ENCODE data around the gene CYBC1.

Gene CYBC1

DNA sequence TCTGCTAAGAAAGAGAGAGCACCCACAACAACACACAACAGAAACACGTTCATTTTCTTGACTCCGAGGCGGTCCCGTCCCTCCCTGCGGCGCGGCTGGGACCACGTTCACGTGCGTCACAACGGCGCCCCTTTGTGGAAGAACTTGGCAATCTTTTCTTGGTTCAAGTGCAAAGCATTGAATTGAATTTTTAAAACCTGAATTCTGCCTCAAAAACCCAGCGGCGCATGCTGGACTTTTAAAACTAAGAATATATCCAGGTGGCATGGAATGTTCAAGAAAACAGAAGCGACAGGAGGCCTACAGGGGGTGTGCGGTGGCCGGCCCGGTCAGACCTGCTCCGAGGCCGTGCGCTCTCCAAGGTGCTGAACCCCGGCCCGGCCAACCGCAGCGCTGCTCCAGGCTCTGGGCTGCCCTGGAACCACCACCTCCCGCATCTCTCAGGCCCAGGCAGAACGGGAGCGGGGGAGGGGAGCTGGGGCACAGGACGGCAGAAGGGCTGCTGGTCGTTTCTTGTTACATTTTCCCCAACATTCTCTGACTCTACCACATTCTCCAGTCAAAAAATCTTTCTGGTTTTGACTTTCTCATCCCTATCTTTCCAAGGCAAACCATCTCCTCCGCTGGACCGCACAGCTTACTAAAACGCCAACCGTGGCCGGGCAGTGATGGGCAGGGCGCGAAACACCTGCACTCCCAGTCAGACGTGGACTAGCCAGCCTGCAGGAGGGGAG, 35.8 kb downstream of the CYBC1 start (continued):
- no peak for TF ChIP-seq ZNF157 (tag by site-specific recombination; IDR thresholded peaks at IDR 0.05)
- TF ChIP-seq, protein P1, sequence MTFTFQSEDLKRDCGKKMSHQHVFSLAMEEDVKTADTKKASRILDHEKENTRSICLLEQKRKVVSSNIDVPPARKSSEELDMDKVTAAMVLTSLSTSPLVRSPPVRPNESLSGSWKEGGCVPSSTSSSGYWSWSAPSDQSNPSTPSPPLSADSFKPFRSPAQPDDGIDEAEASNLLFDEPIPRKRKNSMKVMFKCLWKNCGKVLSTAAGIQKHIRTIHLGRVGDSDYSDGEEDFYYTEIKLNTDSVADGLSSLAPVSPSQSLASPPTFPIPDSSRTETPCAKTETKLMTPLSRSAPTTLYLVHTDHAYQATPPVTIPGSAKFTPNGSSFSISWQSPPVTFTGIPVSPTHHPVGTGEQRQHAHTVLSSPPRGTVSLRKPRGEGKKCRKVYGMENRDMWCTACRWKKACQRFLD (tag by site-specific recombination; IDR thresholded peaks at IDR 0.05) = no peak
- TF ChIP-seq, protein P2, sequence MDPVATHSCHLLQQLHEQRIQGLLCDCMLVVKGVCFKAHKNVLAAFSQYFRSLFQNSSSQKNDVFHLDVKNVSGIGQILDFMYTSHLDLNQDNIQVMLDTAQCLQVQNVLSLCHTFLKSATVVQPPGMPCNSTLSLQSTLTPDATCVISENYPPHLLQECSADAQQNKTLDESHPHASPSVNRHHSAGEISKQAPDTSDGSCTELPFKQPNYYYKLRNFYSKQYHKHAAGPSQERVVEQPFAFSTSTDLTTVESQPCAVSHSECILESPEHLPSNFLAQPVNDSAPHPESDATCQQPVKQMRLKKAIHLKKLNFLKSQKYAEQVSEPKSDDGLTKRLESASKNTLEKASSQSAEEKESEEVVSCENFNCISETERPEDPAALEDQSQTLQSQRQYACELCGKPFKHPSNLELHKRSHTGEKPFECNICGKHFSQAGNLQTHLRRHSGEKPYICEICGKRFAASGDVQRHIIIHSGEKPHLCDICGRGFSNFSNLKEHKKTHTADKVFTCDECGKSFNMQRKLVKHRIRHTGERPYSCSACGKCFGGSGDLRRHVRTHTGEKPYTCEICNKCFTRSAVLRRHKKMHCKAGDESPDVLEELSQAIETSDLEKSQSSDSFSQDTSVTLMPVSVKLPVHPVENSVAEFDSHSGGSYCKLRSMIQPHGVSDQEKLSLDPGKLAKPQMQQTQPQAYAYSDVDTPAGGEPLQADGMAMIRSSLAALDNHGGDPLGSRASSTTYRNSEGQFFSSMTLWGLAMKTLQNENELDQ (tag by site-specific recombination; IDR thresholded peaks at IDR 0.05; ENCODE audit: low read depth) = no peak
- TF ChIP-seq, protein P3, sequence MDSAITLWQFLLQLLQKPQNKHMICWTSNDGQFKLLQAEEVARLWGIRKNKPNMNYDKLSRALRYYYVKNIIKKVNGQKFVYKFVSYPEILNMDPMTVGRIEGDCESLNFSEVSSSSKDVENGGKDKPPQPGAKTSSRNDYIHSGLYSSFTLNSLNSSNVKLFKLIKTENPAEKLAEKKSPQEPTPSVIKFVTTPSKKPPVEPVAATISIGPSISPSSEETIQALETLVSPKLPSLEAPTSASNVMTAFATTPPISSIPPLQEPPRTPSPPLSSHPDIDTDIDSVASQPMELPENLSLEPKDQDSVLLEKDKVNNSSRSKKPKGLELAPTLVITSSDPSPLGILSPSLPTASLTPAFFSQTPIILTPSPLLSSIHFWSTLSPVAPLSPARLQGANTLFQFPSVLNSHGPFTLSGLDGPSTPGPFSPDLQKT (IDR thresholded peaks at IDR 0.05; ENCODE audit: borderline replicate concordance, low read depth, low read length) = no peak
- no peak for TF ChIP-seq ZFHX2 (tag by site-specific recombination; conservative IDR thresholded peaks at IDR 0.05)
- no peak for TF ChIP-seq OSR2 (tag by site-specific recombination; IDR thresholded peaks at IDR 0.05)
- TF ChIP-seq, protein P4, sequence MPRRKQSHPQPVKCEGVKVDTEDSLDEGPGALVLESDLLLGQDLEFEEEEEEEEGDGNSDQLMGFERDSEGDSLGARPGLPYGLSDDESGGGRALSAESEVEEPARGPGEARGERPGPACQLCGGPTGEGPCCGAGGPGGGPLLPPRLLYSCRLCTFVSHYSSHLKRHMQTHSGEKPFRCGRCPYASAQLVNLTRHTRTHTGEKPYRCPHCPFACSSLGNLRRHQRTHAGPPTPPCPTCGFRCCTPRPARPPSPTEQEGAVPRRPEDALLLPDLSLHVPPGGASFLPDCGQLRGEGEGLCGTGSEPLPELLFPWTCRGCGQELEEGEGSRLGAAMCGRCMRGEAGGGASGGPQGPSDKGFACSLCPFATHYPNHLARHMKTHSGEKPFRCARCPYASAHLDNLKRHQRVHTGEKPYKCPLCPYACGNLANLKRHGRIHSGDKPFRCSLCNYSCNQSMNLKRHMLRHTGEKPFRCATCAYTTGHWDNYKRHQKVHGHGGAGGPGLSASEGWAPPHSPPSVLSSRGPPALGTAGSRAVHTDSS (tag by site-specific recombination; IDR thresholded peaks at IDR 0.05) = no peak
- TF ChIP-seq ZNF2 (tag by site-specific recombination; IDR thresholded peaks at IDR 0.05) = peak; percentile 93
- no peak for TF ChIP-seq ZNF514 (tag by site-specific recombination; IDR thresholded peaks at IDR 0.05)
- no peak for TF ChIP-seq ZNF747 (tag by site-specific recombination; IDR thresholded peaks at IDR 0.05)
- no peak for TF ChIP-seq ZNF112 (tag by site-specific recombination; IDR thresholded peaks at IDR 0.05)
- no peak for TF ChIP-seq BCL11B (tag by site-specific recombination; IDR thresholded peaks at IDR 0.05; ENCODE audit: low read depth)
- TF ChIP-seq ZNF266 (tag by site-specific recombination; IDR thresholded peaks at IDR 0.05; ENCODE audit: low read depth) = no peak
- no peak for TF ChIP-seq ZNF426 (tag by site-specific recombination; IDR thresholded peaks at IDR 0.05)
- TF ChIP-seq, protein P5, sequence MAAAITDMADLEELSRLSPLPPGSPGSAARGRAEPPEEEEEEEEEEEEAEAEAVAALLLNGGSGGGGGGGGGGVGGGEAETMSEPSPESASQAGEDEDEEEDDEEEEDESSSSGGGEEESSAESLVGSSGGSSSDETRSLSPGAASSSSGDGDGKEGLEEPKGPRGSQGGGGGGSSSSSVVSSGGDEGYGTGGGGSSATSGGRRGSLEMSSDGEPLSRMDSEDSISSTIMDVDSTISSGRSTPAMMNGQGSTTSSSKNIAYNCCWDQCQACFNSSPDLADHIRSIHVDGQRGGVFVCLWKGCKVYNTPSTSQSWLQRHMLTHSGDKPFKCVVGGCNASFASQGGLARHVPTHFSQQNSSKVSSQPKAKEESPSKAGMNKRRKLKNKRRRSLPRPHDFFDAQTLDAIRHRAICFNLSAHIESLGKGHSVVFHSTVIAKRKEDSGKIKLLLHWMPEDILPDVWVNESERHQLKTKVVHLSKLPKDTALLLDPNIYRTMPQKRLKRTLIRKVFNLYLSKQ (tag by site-specific recombination; IDR thresholded peaks at IDR 0.05; ENCODE audit: borderline replicate concordance) = no peak
- TF ChIP-seq ZNF302 (tag by site-specific recombination; IDR thresholded peaks at IDR 0.05; ENCODE audit: low read depth) = no peak
- no peak for TF ChIP-seq ZNF138 (tag by site-specific recombination; IDR thresholded peaks at IDR 0.05; ENCODE audit: borderline replicate concordance)
- TF ChIP-seq ZNF311 (tag by site-specific recombination; IDR thresholded peaks at IDR 0.05; ENCODE audit: borderline replicate concordance) = no peak
- TF ChIP-seq ZNF391 (tag by site-specific recombination; IDR thresholded peaks at IDR 0.05; ENCODE audit: borderline replicate concordance, low read depth) = no peak
- TF ChIP-seq ZNF423 (tag by site-specific recombination; IDR thresholded peaks at IDR 0.05) = no peak
- TF ChIP-seq, protein P6, sequence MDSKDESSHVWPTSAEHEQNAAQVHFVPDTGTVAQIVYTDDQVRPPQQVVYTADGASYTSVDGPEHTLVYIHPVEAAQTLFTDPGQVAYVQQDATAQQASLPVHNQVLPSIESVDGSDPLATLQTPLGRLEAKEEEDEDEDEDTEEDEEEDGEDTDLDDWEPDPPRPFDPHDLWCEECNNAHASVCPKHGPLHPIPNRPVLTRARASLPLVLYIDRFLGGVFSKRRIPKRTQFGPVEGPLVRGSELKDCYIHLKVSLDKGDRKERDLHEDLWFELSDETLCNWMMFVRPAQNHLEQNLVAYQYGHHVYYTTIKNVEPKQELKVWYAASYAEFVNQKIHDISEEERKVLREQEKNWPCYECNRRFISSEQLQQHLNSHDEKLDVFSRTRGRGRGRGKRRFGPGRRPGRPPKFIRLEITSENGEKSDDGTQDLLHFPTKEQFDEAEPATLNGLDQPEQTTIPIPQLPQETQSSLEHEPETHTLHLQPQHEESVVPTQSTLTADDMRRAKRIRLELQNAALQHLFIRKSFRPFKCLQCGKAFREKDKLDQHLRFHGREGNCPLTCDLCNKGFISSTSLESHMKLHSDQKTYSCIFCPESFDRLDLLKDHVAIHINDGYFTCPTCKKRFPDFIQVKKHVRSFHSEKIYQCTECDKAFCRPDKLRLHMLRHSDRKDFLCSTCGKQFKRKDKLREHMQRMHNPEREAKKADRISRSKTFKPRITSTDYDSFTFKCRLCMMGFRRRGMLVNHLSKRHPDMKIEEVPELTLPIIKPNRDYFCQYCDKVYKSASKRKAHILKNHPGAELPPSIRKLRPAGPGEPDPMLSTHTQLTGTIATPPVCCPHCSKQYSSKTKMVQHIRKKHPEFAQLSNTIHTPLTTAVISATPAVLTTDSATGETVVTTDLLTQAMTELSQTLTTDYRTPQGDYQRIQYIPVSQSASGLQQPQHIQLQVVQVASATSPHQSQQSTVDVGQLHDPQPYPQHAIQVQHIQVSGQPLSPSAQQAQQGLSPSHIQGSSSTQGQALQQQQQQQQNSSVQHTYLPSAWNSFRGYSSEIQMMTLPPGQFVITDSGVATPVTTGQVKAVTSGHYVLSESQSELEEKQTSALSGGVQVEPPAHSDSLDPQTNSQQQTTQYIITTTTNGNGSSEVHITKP (tag by site-specific recombination; IDR thresholded peaks at IDR 0.05) = no peak
- no peak for TF ChIP-seq ZNF350 (tag by site-specific recombination; IDR thresholded peaks at IDR 0.05)
- no peak for TF ChIP-seq ZNF530 (tag by site-specific recombination; IDR thresholded peaks at IDR 0.05; ENCODE audit: low read depth)
